AG04449 (cell line): ENCODE results near the gene RBM17.

Experiments used
- CTCF ChIA-PET: fragments of 350-600 bp; formaldehyde crosslinking; extraction: SDS; loops from one replicate; lab custom pipeline; 2021; ENCODE audit warnings: antibody characterized with exemption; lab: Yijun Ruan, JAX
- POLR2A ChIA-PET: fragments of 400-600, 350-600 bp; formaldehyde crosslinking; extraction: SDS; loops from one replicate; lab custom pipeline; 2020; ENCODE audit warnings: antibody characterized with exemption, inconsistent platforms; lab: Yijun Ruan, JAX
- DNase-seq: peaks from one replicate; pipeline ENCODE4 v3.0.0-alpha.2; 2010; ENCODE audit warnings: low read depth, low spot score
- H3K4me3 ChIP-seq: 2 replicates; pipeline ENCODE4 v1.5.1; 2011; ENCODE audit warnings: low read depth, mild to moderate bottlenecking, control low read depth, low read length
- CTCF ChIP-seq: IDR thresholded peaks from one replicate; pipeline ENCODE4 v1.5.1; 2011; ENCODE audit warnings: mild to moderate bottlenecking, moderate library complexity, low read length, control low read depth, inconsistent platforms; ENCODE audit not compliant: insufficient read depth; ENCODE audit errors: missing control alignments

The RBM17 gene

GRCh38 chr10:6045314-6045848 lies 43.5 kb upstream of the RBM17 start:
- ChIA-PET CTCF (no interaction called here), POLR2A (no interaction called here)
- TF ChIP-seq CTCF: no peak
- no peak for DNase-seq
- H3K4me3 ChIP-seq: no peak overlapping the region

GRCh38 chr10:6045878-6046772 lies 42.7 kb upstream of the RBM17 start:
- ChIA-PET POLR2A (no interaction called here), CTCF (interaction anchor here (1.6 kb wide), 1 partner anchor 360 kb away, joined by 4 read pairs; no protein-coding TSS in a partner anchor)
- TF ChIP-seq CTCF: no peak
- no peak overlapping the region for H3K4me3 ChIP-seq
- DNase-seq: no peak

GRCh38 chr10:6046773-6047611 lies 41.8 kb upstream of the RBM17 start:
- no peak for DNase-seq
- TF ChIP-seq CTCF: no peak
- ChIA-PET POLR2A (no interaction called here), CTCF (interaction anchor here (1.6 kb wide), 1 partner anchor 359 kb away, joined by 4 read pairs; no protein-coding TSS in a partner anchor)
- H3K4me3 ChIP-seq: no peak overlapping the region

- ChIA-PET POLR2A (no interaction called here), CTCF (interaction anchor here (0.9 to 1.6 kb wide), 2 partner anchors 41 to 359 kb away, joined by 3 to 4 read pairs; partner anchors contain the start of gene RBM17)
- no peak overlapping the region for H3K4me3 ChIP-seq
- no peak for TF ChIP-seq CTCF
- no peak for DNase-seq
Measured at GRCh38 chr10:6047847-6048246, 41.0 kb upstream of the RBM17 start.

- ChIA-PET POLR2A (no interaction called here), CTCF (interaction anchor here (0.9 to 1.6 kb wide), 2 partner anchors 10 to 41 kb away, joined by 3 read pairs; partner anchors contain the start of gene RBM17)
- no peak for DNase-seq
- H3K4me3 ChIP-seq: no peak overlapping the region
- no peak for TF ChIP-seq CTCF
Measured at GRCh38 chr10:6048281-6049030, 40.4 kb upstream of the RBM17 start.
